Umbilical cord (tissue), 2 donors: ENCODE results near the gene MAP7D2. TPM values are rescaled to one million over a fixed set of nuclear protein-coding genes. Genes with fewer than 3 reads are reported as not detected.

Experiments used
- DNase-seq: peaks from one replicate; pipeline ENCODE4 v3.0.0-alpha.2; 2015; ENCODE audit warnings: low spot score
- total RNA-seq: library from RNA; depleted of rRNA; stranded (reverse); fragments of >200 nt; gene quantifications from one replicate; pipeline ENCODE4 v1.2.3, GENCODE V29; 2014; ENCODE audit warnings: low replicate concordance; ENCODE audit not compliant: insufficient read depth

MAP7D2 gene
- total RNA-seq, 1 donor from 2014 or later: 0.24 TPM

- DNase-seq: no peak
Observed at GRCh38 chrX:19975845-19976244, 140.9 kb downstream of the MAP7D2 start.

- no peak for DNase-seq
Observed at GRCh38 chrX:19972984-19973383, 143.7 kb downstream of the MAP7D2 start.

- no peak for DNase-seq
Observed at GRCh38 chrX:19968276-19968675, 148.4 kb downstream of the MAP7D2 start.

- DNase-seq: no peak
Observed at GRCh38 chrX:19966056-19966455, 150.7 kb downstream of the MAP7D2 start.

GRCh38 chrX:19964017-19964710, 152.5 kb downstream of the MAP7D2 start:
- DNase-seq: no peak

- DNase-seq: no peak
Observed at GRCh38 chrX:19960913-19961312, 155.8 kb downstream of the MAP7D2 start.

GRCh38 chrX:19958552-19959486, 157.9 kb downstream of the MAP7D2 start:
- no peak for DNase-seq

GRCh38 chrX:19956923-19957322, 159.8 kb downstream of the MAP7D2 start:
- no peak for DNase-seq

Other genes with a start within 250 kb of the MAP7D2 start
- 2.9 TPM for gene SH3KBP1, start 229.3 kb downstream of the MAP7D2 start, total RNA-seq
- 10.8 TPM for gene BCLAF3, start 125.8 kb downstream of the MAP7D2 start, total RNA-seq
- 39.5 TPM for gene EIF1AX, start 24.9 kb upstream of the MAP7D2 start, total RNA-seq
- 56.3 TPM for gene RPS6KA3, start 150.0 kb upstream of the MAP7D2 start, total RNA-seq